GM19438 (cell line): Measurements from ENCODE around the gene MAGI2.
"Not testable (repeated sequence)": the region's sequence is repeated elsewhere in the genome, so short reads cannot be mapped to it uniquely, and the experiment has no call there.

Experiments used
- ATAC-seq: cut with Tn5 transposase; IDR thresholded peaks from one replicate; pipeline ENCODE4 v1.9.1; 2021; ENCODE audit warnings: low read depth; ENCODE audit not compliant: unreplicated experiment

The MAGI2 gene

DNA sequence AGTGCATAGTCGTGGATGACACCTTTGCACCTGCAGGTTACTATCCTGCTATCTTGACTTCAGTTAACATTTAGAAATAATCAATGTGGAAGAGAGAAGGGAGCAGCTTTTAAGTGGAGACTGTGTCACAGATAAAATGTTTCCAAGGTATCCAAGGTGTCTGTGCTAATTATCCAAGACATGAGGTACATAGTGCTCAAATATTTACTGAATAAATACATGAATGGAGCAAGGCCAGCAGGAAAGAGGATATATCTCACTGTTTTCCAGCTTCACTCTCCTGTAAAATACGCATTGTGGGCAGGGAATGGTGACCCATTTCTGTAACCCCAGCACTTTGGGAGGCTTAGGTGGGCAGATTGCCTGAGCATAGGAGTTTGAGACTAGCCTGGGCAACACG is 1102.5 kb downstream of the MAGI2 start:
- ATAC-seq, result no peak

DNA sequence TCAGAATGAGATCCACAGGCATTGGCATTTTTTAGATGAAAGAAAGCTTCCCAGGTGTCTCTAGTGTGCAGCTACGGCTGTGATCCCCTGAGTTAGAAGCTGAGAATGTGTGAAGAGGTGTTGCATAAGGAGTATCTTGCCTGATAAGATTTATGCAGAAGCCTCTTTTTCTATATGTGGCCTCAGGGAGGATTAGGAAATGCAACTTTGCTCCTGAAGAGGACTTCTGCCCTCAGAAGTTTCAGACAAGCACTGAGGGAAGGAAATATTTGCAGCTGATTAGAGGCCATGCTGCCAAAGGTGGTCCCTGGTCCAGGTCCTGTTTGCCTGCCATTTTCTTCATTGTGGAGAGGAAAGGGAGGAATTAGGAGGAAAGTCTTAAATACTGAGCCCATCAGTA is 1103.1 kb downstream of the MAGI2 start:
- no peak for ATAC-seq

- ATAC-seq, result no peak
Observed at GRCh38 chr7:78346827-78347226, 1106.6 kb downstream of the MAGI2 start.

GRCh38 chr7:78345979-78346378 is 1107.5 kb downstream of the MAGI2 start:
- no peak for ATAC-seq

DNA sequence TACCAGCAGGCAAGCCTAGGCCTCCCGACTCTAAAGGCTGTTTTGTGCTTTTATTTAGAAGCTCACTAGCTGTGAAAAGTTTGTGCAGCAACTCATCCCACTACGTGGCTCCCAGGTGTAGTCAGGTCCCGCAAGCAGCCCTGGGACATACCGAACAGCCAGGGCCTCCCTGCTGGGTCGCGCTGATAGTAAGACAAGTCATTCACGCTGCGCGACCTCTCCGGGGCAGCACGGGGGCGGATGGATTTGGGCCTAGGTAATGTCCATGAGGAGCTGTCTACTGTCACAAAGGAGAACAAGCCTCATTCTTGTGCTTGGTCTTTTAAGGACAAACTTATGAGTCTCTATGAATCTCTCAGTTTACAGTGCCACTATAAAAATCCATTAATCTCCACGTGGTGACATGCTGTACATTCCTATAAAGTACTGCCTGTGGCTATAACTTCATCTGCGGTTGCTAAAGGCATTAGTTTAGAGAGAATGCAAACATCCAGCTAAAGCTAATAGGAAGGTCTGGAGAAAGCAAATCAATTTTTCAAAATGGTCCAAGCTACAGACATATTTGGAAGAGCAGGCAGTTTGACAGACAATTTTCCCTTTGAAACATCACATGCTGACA is 1108.1 kb downstream of the MAGI2 start:
- ATAC-seq, result no peak

DNA sequence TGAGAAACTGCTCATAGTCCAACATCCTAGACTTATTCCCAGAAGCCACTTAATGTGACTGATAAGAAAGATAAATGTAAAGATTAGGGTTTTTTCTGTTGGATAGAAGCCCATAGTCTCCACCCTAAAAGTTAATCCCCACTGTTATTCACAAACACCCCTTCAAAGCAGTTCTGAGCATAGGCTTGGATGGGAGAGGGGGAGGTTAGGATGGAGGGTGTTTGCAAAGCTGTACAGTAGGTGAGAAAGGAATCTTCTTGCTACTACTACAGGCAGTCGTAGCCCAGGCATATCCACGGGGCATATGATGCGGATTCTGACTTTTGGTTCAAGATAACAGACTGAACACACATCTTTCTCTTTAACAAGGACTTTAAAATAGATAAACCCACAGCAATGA is 1119.0 kb downstream of the MAGI2 start:
- no peak for ATAC-seq

GRCh38 chr7:78333530-78334425 is 1119.7 kb downstream of the MAGI2 start:
- no peak for ATAC-seq

DNA sequence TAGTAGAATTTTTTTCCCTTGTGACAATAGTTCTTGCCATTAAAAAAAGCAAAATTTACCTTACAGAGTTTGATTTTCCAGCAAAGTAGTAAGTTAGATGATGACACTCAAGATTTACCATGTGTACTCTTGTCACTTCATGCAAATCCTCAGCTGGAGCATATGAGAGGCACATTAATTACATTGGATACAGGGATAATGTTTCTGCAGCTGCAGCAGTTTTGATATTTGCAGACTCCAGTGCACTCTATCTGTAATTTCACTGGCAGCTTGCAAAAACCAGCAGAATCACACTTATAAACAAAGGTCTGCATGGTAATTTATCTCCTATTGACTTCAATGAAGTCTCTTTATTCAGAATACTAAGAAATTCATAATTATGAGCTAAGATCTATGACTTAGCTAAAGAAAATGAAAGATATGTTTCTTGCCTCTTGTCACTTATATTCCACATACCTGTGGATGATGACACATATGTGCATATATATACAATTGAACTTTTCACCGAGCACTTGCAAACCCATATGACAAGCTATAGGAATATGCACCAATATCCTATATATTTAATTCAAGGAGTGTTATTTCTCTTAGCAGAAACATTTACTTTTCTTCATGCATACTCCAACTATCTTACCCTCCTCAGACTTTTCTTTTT is 1124.3 kb downstream of the MAGI2 start:
- no peak for ATAC-seq

- ATAC-seq, result no peak
Observed at GRCh38 chr7:78327718-78328117, 1125.7 kb downstream of the MAGI2 start.

DNA sequence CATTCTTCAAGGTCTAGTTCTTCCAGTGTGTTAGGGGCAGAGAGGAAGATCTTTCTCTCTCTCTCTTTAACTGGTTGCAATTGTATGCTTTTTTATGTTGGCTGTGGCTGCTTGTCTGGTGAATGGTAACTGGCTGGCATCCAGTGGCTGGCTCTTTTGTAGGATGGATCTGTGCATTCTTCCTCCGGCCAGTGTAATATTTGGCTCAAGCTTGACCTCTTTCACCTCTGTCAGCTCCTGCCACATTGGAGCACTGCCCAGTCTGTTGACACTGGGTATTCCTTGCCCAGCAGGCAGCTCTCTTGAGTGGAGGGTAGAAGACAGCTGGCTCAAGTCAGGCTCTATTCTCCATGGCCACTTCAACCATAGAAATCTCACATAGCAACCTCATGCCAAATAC is 1126.6 kb downstream of the MAGI2 start:
- no peak for ATAC-seq

DNA sequence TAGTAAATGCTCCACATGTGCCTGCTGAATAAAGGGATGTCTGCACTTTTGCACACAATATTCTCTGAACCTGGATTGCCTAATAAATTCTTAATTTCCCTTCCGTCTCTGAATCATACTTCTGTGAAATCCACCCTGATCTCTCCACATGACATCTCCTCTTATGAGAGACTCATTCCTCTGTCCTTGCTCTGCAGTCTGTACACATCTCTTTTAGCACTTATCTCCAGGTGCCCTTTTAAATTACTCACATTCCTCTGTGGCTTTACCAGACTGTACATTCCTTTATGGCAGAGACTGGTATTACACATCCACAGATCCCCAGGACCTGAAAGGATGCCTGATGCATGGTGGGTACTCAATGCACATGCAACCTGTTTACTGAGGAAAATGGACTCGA is 1127.3 kb downstream of the MAGI2 start:
- no peak for ATAC-seq

GRCh38 chr7:78323118-78323517 is 1130.3 kb downstream of the MAGI2 start:
- ATAC-seq, result no peak

DNA sequence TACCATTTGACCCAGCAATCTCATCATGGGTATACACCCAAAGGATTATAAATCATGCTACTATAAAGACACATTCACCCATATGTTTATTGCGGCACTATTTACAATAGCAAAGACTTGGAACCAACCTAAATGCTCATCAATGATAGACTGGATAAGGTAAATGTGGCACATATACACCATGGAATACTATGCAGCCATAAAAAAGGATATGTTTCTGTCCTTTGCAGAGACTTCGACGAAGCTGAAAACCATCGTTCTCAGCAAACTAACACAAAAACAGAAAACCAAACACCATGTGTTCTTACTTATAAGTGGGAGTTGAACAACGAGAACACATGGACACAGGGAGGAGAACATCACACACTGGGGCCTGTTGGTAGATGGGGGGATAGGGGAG is 1131.2 kb downstream of the MAGI2 start:
- ATAC-seq, result not testable (repeated sequence)

DNA sequence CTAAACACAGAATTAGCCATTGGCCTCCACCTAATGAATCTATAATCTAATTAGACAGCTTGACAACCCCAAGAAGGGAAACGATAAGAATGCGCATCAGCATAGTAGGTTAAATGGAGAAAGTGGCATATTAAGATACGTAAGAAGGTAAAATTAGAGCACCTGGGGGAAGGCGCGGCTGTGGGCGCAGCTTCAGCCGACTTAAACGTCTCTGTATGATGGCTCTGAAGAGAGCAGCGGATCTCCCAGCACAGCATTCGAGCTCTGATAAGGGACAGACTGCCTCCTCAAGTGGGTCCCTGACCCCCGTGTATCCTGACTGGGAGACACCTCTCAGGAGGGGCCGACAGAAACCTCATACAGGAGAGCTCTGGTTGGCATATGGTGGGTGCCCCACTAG is 1136.1 kb downstream of the MAGI2 start:
- ATAC-seq, result no peak

- ATAC-seq, result no peak
Observed at GRCh38 chr7:78316110-78316509, 1137.4 kb downstream of the MAGI2 start.

DNA sequence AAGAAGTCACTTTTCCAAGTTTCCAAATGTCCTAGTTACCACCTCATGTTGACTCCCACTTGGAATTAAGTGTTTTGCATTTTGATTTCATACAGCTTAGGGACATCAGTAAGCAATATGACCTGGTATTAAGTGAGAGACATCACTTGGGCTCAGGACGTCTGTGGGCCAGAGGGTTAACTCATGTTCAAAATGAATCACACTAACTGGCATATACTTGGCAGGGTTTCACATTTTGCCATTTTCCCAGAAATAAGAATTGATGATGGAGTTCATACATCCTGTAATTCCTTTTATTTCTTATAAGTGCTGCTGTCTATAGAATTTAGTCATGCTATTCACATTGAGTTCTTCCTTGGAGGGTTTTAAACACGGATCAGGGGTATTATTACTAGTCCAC is 1138.3 kb downstream of the MAGI2 start:
- no peak for ATAC-seq

GRCh38 chr7:78311181-78311580 is 1142.3 kb downstream of the MAGI2 start:
- no peak for ATAC-seq

DNA sequence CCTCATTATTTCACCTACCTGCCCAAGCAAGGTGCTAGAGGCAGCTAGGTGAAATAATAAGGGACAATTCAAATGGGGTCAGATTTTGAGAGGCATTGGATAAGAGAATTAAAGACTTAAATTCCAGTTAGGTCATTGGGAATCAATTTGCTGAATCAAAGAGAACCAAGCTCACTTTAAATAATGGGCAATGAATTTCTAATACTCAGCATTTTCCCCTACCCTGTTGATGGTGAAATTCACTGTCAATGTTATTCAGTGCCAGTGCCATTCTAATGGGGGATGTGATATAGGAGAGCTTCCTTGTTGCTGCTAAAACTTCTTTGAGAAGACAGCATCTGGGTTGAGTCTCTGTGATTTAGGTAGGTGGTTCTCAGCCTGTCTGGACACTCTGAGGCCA is 1145.6 kb downstream of the MAGI2 start:
- ATAC-seq, result no peak

DNA sequence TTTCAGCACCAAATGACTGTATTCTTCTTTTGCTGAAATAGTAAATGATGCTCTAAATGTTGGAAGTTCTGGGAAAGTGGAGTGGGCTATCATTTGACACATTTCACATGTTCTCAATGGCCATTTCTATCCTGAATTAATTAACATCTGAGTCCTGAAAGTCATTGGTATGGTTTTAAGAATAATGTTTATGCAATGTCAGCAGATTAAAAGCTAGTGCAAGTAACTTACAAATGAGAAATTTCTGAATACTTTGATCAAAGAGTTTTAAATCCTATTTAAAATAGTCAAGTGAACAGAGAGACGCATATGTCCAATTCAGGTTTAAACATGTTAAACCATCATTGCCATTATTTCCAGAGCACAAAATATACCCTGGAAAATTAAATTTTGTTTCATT is 1146.8 kb downstream of the MAGI2 start:
- no peak for ATAC-seq

- ATAC-seq, result no peak
Observed at GRCh38 chr7:78301407-78301806, 1152.1 kb downstream of the MAGI2 start.

GRCh38 chr7:78299088-78299487 is 1154.4 kb downstream of the MAGI2 start:
- ATAC-seq, result no peak
